Kidney epithelial cell (primary cell): ENCODE measurements around the gene SLC38A11. TPM values are rescaled to one million over a fixed set of nuclear protein-coding genes. Genes with fewer than 3 reads are reported as not detected.
"Not testable (repeated sequence)": the region's sequence is repeated elsewhere in the genome, so short reads cannot be mapped to it uniquely, and the experiment has no call there.

Experiments
- DNase-seq: peaks from one replicate; pipeline ENCODE4 v3.0.0-alpha.2; 2010; ENCODE audit warnings: low read depth
- H3K27me3 ChIP-seq: 2 replicates; pipeline ENCODE4 v1.6.0; 2011; ENCODE audit warnings: low read length; ENCODE audit not compliant: control insufficient read depth, insufficient read depth
- H3K36me3 ChIP-seq: 2 replicates; pipeline ENCODE4 v1.5.1; 2011; ENCODE audit warnings: low read length; ENCODE audit not compliant: control insufficient read depth, insufficient read depth
- H3K4me3 ChIP-seq: 2 replicates; pipeline ENCODE4 v1.5.1; 2011; ENCODE audit warnings: low read depth, mild to moderate bottlenecking, control low read depth, low read length
- total RNA-seq: library from RNA; depleted of rRNA; stranded (reverse); fragments of >200 nt; gene quantifications from 2 replicates; pipeline ENCODE4 v1.2.3, GENCODE V29; 2015
- TF ChIP-seq, protein P1 (sequence below): IDR thresholded peaks from 2 replicates; pipeline ENCODE4 v1.5.1; 2011; ENCODE audit warnings: mild to moderate bottlenecking, moderate library complexity, low read length, control low read depth, inconsistent platforms; ENCODE audit not compliant: insufficient read depth, poor library complexity, severe bottlenecking

The SLC38A11 gene
- total RNA-seq, 1 donor from 2014 or later = 0.46 TPM

DNA sequence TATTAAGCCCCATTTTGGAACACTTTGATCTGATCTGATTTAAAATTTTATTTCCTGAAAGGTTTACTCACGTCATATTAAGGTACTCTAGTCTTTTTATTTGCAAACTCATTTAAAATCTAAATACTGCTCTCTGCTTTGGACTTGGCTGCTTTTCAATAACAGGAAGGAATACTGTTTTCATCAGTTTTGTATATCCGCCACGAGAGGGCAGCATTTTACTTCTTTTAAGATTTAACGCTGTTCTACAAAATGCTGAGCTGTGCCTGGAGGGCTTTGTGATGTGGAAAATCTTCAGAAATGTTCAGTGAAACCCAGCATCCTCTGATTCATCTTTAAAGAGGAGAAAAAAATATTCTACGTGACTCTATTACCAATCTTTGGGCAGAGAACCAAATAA, 37.5 kb upstream of the SLC38A11 start:
- TF ChIP-seq, protein P1, sequence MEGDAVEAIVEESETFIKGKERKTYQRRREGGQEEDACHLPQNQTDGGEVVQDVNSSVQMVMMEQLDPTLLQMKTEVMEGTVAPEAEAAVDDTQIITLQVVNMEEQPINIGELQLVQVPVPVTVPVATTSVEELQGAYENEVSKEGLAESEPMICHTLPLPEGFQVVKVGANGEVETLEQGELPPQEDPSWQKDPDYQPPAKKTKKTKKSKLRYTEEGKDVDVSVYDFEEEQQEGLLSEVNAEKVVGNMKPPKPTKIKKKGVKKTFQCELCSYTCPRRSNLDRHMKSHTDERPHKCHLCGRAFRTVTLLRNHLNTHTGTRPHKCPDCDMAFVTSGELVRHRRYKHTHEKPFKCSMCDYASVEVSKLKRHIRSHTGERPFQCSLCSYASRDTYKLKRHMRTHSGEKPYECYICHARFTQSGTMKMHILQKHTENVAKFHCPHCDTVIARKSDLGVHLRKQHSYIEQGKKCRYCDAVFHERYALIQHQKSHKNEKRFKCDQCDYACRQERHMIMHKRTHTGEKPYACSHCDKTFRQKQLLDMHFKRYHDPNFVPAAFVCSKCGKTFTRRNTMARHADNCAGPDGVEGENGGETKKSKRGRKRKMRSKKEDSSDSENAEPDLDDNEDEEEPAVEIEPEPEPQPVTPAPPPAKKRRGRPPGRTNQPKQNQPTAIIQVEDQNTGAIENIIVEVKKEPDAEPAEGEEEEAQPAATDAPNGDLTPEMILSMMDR = peak; percentile 25
- no peaks in the 10 kb centered on the region for H3K27me3 ChIP-seq
- H3K4me3 ChIP-seq = no peak overlapping the region
- H3K36me3 ChIP-seq = no peaks in the 10 kb centered on the region
- no peak for DNase-seq

DNA sequence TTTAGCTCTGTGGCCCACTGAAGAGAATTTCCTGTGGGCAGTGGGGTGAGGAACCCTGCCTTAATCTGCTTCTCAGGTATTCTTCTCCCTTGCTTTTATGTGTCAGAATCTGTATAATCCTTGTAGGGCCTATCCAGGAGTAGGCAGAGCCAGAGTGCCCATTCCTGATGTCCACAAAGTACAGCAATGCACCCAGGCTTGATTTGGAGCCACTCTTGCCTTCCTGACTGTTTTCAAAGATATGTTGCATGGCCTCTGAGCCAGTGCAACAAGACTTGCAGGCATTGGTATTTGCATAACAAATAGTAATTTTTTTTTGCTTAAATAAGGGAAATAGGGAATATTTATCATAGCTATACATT, 36.7 kb upstream of the SLC38A11 start:
- not testable (repeated sequence) for H3K4me3 ChIP-seq, H3K27me3 ChIP-seq, H3K36me3 ChIP-seq, DNase-seq

DNA sequence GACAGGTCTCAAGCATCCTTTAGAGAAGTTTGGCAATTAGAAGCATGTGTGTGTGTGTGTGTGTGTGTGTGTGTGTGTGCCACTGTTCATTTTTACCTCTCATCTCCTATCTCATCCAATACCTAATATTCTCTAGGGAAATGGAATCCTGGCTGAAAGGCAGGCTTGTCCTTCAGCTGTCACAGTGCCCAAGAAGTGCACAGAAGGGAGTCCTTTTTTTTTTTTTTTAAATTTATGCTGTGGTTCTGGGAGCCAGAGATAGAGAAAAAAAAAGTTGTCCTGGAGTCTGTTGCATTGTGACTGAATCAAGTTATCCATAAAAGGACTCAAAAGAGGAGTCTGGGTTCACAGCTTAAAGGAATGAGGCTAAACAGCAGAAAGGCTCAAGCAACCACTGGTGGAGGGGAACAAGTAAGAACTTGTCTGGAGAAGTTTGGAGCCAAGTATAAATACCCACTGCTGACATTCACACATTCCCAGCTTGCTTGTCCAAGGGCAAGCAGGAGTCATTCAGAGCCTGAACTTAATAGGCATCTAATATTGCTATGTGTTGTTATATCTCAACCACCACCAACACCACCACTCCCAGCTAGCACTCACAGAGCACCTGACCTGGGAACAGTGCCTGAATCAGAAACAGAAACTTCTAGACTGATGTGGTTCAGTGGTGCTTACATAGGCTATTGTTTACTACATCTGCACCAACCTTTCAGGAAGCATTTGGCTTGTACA, 36.2 kb upstream of the SLC38A11 start:
- not testable (repeated sequence) for DNase-seq, H3K36me3 ChIP-seq, H3K4me3 ChIP-seq, H3K27me3 ChIP-seq

DNA sequence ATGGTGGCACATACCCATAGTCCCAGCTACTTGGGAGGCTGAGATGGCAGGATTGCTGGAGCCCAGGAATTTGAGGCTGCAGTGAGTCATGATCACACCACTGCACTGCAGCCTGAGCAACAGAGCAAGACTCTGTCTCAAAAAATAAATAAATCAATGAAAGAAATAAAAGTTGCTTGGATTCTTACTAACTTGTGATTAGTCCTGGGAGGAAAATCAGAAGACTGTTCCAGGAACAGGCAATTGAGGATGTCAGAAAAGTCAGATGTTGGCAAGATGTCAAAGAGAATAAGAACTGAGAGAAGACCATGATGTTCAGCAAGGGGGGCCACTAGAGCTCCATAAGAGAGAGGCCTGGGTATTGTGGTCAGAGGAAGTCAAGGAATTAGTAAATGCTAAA, 35.6 kb upstream of the SLC38A11 start:
- DNase-seq = peak; percentile 43
- not testable (repeated sequence) for H3K4me3 ChIP-seq, H3K27me3 ChIP-seq, H3K36me3 ChIP-seq

DNA sequence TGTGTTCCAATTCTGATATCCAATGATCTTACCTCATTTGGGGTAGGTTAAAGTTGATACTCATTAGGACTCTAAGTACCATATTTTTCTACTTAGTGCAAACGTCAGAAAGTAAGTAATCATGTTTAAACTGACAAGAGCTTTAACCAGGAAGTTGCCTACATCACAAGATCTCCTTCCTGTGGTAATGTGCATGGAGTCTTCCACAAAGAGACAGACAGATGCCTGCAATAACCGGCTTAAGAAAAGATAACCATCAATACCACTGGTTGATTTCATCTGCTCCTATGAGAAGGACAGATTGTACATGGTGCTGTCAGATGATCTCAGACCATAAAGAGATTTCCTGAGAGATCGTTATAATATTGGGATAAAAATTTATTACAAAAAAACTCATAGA, 33.5 kb upstream of the SLC38A11 start:
- H3K27me3 ChIP-seq, H3K36me3 ChIP-seq, H3K4me3 ChIP-seq: not testable (repeated sequence)

DNA sequence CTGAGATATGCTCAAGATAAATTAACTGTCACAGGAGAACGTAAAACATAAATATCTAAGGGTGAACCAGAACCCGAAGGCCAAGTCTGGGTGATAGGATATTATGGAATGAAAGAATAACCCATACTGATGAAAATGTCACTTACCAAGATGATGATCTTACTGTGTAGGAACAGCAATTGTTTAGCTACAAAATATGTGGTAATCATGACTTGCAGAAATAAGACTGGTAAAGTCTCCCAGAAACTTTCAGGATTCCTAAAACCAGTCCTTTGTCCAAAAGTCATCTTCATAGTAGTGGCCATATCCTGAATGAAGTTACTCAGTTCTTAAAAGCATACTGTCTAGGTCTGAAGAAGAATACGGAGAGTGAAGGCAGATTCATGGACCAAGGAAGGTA, 30.7 kb upstream of the SLC38A11 start:
- H3K27me3 ChIP-seq, H3K36me3 ChIP-seq, DNase-seq, H3K4me3 ChIP-seq: not testable (repeated sequence)

More for the DNA sequence above, 33.5 kb upstream of the SLC38A11 start:
- not testable (repeated sequence) for DNase-seq

DNA sequence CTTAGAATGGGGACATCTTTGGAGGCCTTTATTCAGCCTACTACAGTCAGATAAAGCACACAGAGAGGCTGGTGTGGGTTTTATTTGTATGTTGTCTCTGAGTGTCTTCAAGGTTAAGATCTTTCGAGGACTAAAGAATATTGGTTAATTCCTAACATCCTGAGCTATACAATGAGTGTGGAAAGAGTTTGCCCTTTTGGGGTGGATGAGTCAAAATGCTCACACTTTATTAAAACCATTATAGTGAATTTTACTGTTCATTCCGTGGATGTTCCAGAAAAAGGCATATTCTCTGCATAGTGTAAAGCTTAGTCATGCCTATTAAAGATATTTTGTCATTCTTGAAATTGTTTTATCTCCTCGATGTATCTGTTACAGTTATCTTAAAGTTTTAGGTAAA, 29.1 kb upstream of the SLC38A11 start:
- Histone ChIP-seq H3K27me3 (no peaks in the 10 kb centered on the region), H3K36me3 (no peaks in the 10 kb centered on the region), H3K4me3 (no peak overlapping the region)
- DNase-seq = no peak
- TF ChIP-seq, protein P1 = no peak

DNA sequence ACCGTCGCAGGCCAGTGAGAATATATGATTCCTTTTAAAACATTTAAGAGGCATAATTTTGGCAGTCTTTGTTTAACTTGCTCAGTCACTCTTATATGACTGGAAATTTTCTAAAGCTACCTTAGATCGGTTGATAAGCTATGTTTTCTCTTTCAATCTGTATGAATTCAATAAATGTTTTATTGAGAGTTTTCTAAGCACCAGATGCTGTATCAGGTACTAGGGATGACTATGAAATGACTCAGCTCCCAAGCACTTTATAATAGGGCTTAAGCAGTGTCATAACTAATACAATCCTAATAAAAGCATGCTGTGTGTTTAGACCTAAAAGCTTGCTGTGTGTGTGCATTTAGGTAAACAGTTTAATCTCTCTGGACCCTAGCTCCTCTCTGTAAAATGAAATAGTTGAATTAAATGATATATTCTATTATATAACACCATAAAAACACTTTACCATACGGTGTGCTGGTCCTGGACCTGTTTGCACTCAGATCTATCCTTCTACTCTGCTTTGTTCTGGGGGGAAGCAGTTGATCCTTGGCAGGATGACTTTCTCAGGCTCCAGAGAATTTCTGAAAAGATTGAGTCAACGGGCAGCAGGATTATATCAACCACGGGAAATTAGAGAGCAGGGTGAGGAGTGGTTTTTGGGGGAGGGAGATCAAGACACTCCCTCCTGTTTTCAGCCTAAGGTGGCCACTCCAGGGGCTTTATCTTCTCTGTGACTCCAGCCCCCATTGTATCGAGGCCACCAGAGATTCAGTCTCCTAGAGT, 26.1 kb upstream of the SLC38A11 start:
- TF ChIP-seq, protein P1 = no peak
- Histone ChIP-seq H3K4me3 (no peak overlapping the region), H3K27me3 (no peaks in the 10 kb centered on the region), H3K36me3 (no peaks in the 10 kb centered on the region)
- DNase-seq = no peak

DNA sequence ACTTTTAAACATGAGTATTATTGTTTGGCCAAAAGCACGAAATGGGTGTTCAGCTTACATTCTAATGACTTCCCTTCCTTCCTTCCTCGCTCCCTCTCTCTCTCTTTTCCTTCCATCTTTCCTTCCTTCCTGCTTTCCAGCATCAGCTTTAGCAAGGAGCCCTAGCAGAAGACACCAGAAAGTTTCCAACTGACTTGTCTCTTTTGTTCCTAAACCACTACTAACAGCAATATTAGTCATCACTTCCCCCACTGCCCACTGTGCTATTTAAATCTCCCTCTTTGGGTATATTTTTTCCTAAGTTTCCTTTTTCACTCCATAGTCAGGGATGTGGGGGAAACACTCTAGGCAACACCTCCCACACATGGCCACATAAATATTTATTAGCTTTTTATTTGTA, 25.4 kb upstream of the SLC38A11 start:
- not testable (repeated sequence) for H3K36me3 ChIP-seq, H3K27me3 ChIP-seq, DNase-seq, H3K4me3 ChIP-seq
